ENCODE measurements around the gene CCL5. TPM values are rescaled to one million over a fixed set of nuclear protein-coding genes. Genes with fewer than 3 reads are reported as not detected.

CCL5 gene
- total RNA-seq, 2 experiments from 2014 or later, result 156 to 158 TPM

DNA sequence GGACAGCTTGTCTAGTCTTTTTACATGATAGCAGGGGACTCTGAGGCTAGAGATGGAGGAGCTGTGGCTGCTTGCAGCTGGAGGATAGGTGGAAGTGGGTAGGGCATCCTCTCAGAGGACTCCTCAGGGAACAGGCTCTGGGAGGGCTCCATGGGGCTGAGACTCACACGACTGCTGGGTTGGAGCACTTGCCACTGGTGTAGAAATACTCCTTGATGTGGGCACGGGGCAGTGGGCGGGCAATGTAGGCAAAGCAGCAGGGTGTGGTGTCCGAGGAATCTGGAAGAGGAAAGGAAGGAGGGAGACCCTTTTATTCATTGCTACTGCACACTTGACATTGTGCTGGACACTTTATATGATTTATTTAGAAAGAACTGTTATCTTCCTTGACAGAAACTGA, 1.8 kb downstream of the CCL5 start:
- ChIA-PET POLR2A (interaction anchor here (0.8 to 14.3 kb wide), 3 partner anchors 17 to 36 kb away, joined by 3 to 239 read pairs (median 3); no protein-coding TSS in a partner anchor), CTCF (interaction anchor here (1.8 kb wide), 1 partner anchor 54 kb away, joined by 5 read pairs; no protein-coding TSS in a partner anchor)
- Mint-ChIP-seq H3K27me3 (no peaks in the 10 kb centered on the region), H3K36me3 (ENCODE audit: low read depth) (peaks cover 39% of the 10 kb centered on the region), H3K4me3 (peak overlapping the region; percentile 82), H3K27ac (peak overlapping the region; percentile 95), H3K9me3 (no peaks in the 10 kb centered on the region), H3K4me1 (ENCODE audit: low read depth) (peaks cover 55% of the 10 kb centered on the region)
- no peak for DNase-seq
- intact Hi-C loops (cut with micrococcal nuclease), result no loop called here
- ATAC-seq, result no peak
- TF ChIP-seq, protein P1, sequence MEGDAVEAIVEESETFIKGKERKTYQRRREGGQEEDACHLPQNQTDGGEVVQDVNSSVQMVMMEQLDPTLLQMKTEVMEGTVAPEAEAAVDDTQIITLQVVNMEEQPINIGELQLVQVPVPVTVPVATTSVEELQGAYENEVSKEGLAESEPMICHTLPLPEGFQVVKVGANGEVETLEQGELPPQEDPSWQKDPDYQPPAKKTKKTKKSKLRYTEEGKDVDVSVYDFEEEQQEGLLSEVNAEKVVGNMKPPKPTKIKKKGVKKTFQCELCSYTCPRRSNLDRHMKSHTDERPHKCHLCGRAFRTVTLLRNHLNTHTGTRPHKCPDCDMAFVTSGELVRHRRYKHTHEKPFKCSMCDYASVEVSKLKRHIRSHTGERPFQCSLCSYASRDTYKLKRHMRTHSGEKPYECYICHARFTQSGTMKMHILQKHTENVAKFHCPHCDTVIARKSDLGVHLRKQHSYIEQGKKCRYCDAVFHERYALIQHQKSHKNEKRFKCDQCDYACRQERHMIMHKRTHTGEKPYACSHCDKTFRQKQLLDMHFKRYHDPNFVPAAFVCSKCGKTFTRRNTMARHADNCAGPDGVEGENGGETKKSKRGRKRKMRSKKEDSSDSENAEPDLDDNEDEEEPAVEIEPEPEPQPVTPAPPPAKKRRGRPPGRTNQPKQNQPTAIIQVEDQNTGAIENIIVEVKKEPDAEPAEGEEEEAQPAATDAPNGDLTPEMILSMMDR (IDR thresholded peaks at IDR 0.05), result no peak

DNA sequence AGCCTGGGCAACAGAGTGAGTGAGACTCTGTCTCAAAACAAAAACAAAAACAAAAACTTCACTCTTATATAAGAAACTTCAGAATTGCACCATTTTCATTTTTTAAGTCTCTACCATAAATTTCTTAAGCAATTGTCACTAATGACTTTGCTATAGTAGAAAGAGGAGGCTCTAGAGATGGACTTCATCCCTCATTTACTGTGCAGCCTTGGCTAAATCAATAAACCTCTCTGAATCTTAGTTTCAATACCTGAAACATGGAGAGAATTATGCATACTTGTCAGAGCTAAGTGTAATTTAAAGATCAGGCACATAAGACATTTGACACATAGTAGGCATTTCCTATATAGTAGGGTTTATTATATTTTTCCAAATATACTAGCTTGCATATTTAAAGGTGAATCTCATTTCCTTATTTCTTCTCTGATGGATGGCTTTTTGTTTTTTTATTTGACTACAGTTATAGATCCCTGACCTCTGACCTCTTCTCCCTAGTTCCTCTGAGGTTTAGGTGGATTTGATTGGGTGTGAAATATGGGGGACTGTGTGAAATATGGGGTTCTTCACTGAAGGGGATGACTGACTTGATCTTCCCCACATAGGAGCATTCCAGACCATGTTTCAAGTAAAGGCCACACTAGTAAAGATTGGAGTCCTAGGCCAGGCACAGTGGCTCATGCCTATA, 2.7 kb downstream of the CCL5 start:
- H3K4me1 Mint-ChIP-seq (ENCODE audit: low read depth), result peaks cover 56% of the 10 kb centered on the region
- H3K4me3 Mint-ChIP-seq, result peak overlapping the region; percentile 82
- CTCF ChIA-PET, result interaction anchor here (1.1 kb wide), 1 partner anchor 12 kb away, joined by 4 read pairs; no protein-coding TSS in a partner anchor
- H3K27ac Mint-ChIP-seq, result peak overlapping the region; percentile 83
- intact Hi-C loops (cut with micrococcal nuclease), result no loop called here
- no peaks in the 10 kb centered on the region for H3K9me3 Mint-ChIP-seq
- TF ChIP-seq, protein P1 (IDR thresholded peaks at IDR 0.05), result no peak
- ATAC-seq (no peak), DNase-seq (no peak)
- no peaks in the 10 kb centered on the region for H3K27me3 Mint-ChIP-seq
- peaks cover 41% of the 10 kb centered on the region for H3K36me3 Mint-ChIP-seq (ENCODE audit: low read depth)
- POLR2A ChIA-PET, result interaction anchor here (0.8 to 14.3 kb wide), 3 partner anchors 18 to 36 kb away, joined by 3 to 239 read pairs (median 4); no protein-coding TSS in a partner anchor

DNA sequence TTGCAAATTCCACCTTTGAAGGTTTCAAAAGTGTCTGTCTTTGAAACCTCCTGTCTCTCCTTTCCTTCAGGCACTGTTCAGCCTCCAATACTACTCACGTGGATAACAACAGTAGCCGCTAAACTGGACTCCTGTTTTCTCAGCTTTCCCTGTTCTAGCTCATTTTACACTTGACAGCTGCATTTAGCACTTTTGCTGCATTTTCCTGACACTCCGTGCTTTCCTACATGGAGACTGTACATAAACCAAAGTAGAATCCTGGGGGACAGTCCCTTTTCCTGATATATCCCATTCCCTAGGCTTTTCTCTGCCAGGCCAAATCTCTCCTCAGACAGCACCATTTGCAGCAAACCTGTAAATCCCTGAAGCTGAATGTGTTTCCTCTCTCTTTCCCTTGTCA, 3.6 kb downstream of the CCL5 start:
- ATAC-seq (no peak), DNase-seq (no peak)
- TF ChIP-seq, protein P1 (IDR thresholded peaks at IDR 0.05), result no peak
- ChIA-PET POLR2A (interaction anchor here (0.6 to 14.3 kb wide), 5 partner anchors 11 to 337 kb away, joined by 3 to 239 read pairs (median 4); no protein-coding TSS in a partner anchor), CTCF (interaction anchor here (0.6 to 1.6 kb wide), 9 partner anchors 10 to 272 kb away, joined by 3 to 7 read pairs (median 3); no protein-coding TSS in a partner anchor)
- H3K4me3 Mint-ChIP-seq, result peak overlapping the region; percentile 82
- no peaks in the 10 kb centered on the region for H3K9me3 Mint-ChIP-seq
- peak overlapping the region; percentile 80 for H3K27ac Mint-ChIP-seq
- H3K27me3 Mint-ChIP-seq, result no peaks in the 10 kb centered on the region
- peaks cover 47% of the 10 kb centered on the region for H3K36me3 Mint-ChIP-seq (ENCODE audit: low read depth)
- intact Hi-C loops (cut with micrococcal nuclease), result no loop called here
- H3K4me1 Mint-ChIP-seq (ENCODE audit: low read depth), result peaks cover 61% of the 10 kb centered on the region

DNA sequence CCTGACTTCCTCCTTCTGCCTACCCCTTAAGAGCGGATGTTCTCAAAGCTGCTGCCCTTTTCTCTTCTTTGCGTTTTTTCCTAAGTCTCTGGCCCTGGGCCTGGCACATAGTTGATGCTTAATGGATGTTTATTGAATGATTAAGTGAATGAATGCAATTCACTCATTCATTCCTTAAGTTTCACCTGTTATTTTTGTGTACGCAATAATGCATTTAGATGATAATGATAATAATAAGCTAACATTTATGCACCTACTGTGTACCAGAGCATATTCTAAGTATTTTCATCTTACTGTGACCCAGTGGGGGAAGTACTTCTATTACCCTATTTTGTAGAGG, 4.4 kb downstream of the CCL5 start:
- Mint-ChIP-seq H3K27ac (peak overlapping the region; percentile 80), H3K9me3 (no peaks in the 10 kb centered on the region), H3K27me3 (no peaks in the 10 kb centered on the region), H3K4me3 (peak overlapping the region; percentile 82), H3K36me3 (ENCODE audit: low read depth) (peaks cover 49% of the 10 kb centered on the region), H3K4me1 (ENCODE audit: low read depth) (peaks cover 62% of the 10 kb centered on the region)
- TF ChIP-seq, protein P1 (IDR thresholded peaks at IDR 0.05), result no peak
- no peak for ATAC-seq
- CTCF ChIA-PET, result interaction anchor here (0.6 to 1.6 kb wide), 9 partner anchors 13 to 273 kb away, joined by 3 to 7 read pairs (median 3); no protein-coding TSS in a partner anchor
- intact Hi-C loops (cut with micrococcal nuclease), result no loop called here
- POLR2A ChIA-PET, result interaction anchor here (0.6 to 14.3 kb wide), 6 partner anchors 11 to 336 kb away, joined by 3 to 239 read pairs (median 3); no protein-coding TSS in a partner anchor
- DNase-seq, result no peak

Measured in activated CD8-positive, alpha-beta T cell treated with anti-CD3 and anti-CD28 coated beads for 36 hours (primary cell).